ENCODE data around the gene EXOSC7.
A peak's percentile ranks its signal among the peaks of the same experiment; 100 is the strongest.

The EXOSC7 gene

GRCh38 chr3:45060165-45060892 is 84.3 kb downstream of the EXOSC7 start:
- peak; percentile 17 for DNase-seq

Measured in NCI-H146 (cell line).